IPS-18a (cell line): ENCODE data around the gene PCDH15.

Source experiments
- H3K27ac ChIP-seq: one replicate; pipeline ENCODE4 v1.5.1; 2013; ENCODE audit warnings: low read length
- H3K27me3 ChIP-seq: one replicate; pipeline ENCODE4 v1.6.1; 2013; ENCODE audit warnings: mild to moderate bottlenecking, low read length; ENCODE audit not compliant: control insufficient read depth, insufficient read depth
- H3K36me3 ChIP-seq: one replicate; pipeline ENCODE4 v1.6.1; 2013; ENCODE audit warnings: low read depth, low read length; ENCODE audit not compliant: control insufficient read depth
- H3K4me1 ChIP-seq: one replicate; pipeline ENCODE4 v1.6.1; 2013; ENCODE audit warnings: low read depth, low read length; ENCODE audit not compliant: control insufficient read depth
- H3K4me3 ChIP-seq: one replicate; pipeline ENCODE4 v1.5.1; 2013; ENCODE audit warnings: low read length
- H3K9ac ChIP-seq: one replicate; pipeline ENCODE4 v1.6.1; 2013; ENCODE audit warnings: mild to moderate bottlenecking, low read length, moderate library complexity
- H3K9me3 ChIP-seq: one replicate; pipeline ENCODE4 v1.6.1; 2013; ENCODE audit warnings: low read depth, low read length; ENCODE audit not compliant: control insufficient read depth

Gene PCDH15

DNA sequence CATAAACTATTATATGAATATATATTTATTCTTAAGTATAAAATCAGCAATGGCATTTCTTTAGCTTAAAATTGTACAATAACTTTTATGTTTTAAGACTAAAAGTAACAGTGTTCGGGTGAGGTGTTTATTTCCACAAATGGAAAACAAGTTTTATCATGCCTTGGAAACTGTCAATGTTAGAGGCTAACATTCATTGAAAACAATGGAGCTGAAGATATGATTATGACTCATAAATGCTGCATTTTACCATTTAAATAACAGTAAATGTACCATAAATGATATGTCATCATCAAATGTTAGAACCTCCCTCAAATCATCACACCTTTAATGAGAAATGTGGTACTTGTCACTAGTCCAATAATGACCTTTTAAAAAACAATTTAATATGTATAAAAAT is 897.3 kb downstream of the PCDH15 start:
- no peak overlapping the region for H3K27ac ChIP-seq
- H3K4me3 ChIP-seq, result no peak overlapping the region
- H3K9ac ChIP-seq, result no peak overlapping the region
- no peaks in the 10 kb centered on the region for H3K9me3 ChIP-seq
- H3K36me3 ChIP-seq, result no peaks in the 10 kb centered on the region
- H3K27me3 ChIP-seq, result no peaks in the 10 kb centered on the region
- peaks cover 3% of the 10 kb centered on the region for H3K4me1 ChIP-seq

DNA sequence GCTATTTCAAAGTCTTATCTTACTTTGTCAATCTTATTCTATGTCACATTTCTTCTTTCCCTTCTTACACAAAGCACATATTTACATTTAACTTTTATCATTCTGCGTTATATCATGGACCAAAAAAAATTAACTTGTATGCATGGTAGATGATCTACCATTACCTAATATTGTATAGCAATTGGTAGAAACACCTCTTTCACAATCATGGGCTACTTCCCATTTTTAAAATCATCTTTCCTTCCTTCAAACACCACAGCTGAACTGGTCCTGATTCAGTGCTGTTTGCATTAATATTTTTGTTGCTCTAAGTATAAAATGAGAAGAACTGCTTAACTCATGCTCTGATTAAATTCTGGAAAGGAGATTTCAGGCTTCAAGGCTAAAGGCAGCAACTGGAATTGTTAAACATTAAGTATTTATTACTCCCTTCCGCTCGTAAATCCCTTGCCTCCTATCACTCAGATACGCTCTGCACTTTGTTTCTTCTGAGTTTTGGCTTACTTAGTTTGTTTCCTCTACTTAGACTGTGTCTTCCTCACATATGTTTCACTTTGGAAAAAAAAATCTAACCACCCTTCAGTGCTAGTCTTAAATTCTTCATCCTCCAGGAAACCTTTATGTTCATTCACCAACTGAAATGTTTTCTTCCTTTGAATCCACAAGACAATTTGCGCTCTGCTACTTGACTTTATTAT is 901.4 kb downstream of the PCDH15 start:
- no peaks in the 10 kb centered on the region for H3K27me3 ChIP-seq
- H3K4me3 ChIP-seq, result no peak overlapping the region
- H3K9me3 ChIP-seq, result no peaks in the 10 kb centered on the region
- no peaks in the 10 kb centered on the region for H3K36me3 ChIP-seq
- H3K4me1 ChIP-seq, result peaks cover 3% of the 10 kb centered on the region
- no peak overlapping the region for H3K9ac ChIP-seq
- no peak overlapping the region for H3K27ac ChIP-seq

- Histone ChIP-seq H3K36me3 (no peaks in the 10 kb centered on the region), H3K27ac (no peak overlapping the region), H3K4me1 (peaks cover 3% of the 10 kb centered on the region), H3K9me3 (no peaks in the 10 kb centered on the region), H3K9ac (no peak overlapping the region), H3K4me3 (no peak overlapping the region), H3K27me3 (no peaks in the 10 kb centered on the region)
Observed at GRCh38 chr10:53898532-53898931, 902.5 kb downstream of the PCDH15 start.

- Histone ChIP-seq H3K36me3 (no peaks in the 10 kb centered on the region), H3K9me3 (no peaks in the 10 kb centered on the region), H3K9ac (no peak overlapping the region), H3K27me3 (no peaks in the 10 kb centered on the region), H3K27ac (no peak overlapping the region), H3K4me3 (no peak overlapping the region), H3K4me1 (no peaks in the 10 kb centered on the region)
Observed at GRCh38 chr10:53894145-53894544, 906.9 kb downstream of the PCDH15 start.

DNA sequence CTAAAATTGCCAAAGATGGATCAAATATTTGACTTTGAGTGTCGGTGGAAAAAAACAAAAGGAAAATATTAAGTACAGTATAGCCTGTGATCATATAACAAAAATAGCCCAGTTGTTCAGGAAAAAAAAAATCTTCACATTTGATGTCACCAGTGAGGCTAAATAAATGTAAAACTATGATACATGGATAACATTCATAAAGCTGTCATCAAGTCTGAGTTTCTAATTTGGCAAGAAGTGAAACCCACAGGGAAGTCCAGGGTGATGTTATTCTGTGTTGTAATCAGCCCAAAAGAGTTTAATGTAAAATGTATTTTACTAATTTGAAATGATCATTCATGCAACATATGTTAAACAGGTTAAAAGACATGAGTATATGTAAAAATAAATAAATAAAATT is 908.0 kb downstream of the PCDH15 start:
- H3K27me3 ChIP-seq, result no peaks in the 10 kb centered on the region

DNA sequence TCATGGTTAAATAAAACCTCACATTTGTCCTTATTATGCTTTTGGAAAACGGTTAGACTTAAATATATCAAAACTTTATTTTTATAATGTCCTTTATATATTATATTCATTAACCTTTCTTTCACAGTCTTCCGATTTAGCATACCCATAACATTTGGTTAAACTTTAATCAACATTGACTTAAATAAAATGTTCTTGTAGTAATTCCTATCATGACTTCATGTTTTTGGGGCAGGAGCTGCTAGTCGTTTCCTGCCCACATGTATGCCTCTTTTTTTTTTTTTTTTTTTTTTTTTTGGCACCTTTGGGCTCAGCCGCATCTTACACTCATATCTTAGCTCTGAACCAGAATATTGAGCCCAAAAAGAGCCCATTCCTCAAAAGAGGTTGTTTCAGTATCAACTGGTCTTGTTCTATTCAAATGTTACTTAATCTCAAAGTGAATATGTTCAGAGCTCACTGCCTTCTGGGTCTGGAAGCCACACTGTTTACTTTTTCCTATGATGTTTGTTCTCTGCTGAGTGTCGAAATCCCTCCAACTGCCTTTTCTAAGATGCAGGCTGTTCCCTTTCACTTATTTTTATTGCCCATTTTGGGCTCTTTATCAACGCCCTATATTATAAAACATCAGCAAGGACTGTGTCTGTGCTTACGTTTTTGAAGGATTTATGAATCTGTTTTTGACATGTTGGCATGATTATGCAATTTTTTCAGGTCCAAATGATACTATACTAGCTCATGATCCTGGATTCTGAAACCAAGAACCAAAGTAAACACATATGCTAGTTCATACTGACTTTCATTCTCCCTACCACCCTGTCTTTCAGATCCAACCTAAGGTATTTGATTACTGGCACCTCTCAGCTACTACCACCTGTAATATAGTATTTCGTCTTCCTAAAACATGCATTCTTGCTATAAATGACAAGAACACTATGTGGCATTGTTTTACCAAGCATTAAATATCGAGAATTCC is 914.4 kb downstream of the PCDH15 start:
- H3K27ac ChIP-seq, result no peak overlapping the region
- H3K4me3 ChIP-seq, result no peak overlapping the region
- H3K36me3 ChIP-seq, result no peaks in the 10 kb centered on the region

More for the DNA sequence above, 908.0 kb downstream of the PCDH15 start:
- Histone ChIP-seq H3K27ac (no peak overlapping the region), H3K4me3 (no peak overlapping the region), H3K4me1 (no peaks in the 10 kb centered on the region), H3K9ac (no peak overlapping the region), H3K36me3 (no peaks in the 10 kb centered on the region), H3K9me3 (no peaks in the 10 kb centered on the region)

DNA sequence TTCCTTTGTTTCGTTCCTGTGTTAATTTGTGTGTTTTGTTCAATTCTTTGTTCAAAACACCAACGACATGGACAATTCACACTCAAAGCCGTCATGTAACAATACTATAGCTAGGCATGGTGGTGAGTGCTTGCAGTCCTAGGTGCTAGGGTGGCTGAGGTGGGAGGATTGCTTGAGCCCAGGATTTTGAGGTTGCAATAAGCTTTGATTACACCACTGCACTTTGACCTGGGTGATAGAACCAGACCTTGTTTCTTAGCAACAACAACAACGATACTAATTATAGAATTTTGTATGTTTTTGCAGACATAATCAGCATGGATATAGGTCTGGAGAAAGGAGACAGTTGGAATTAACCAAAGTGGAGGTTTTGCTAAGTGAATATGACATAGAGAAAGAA is 936.2 kb downstream of the PCDH15 start:
- no peaks in the 10 kb centered on the region for H3K27me3 ChIP-seq
- no peaks in the 10 kb centered on the region for H3K9me3 ChIP-seq
- no peak overlapping the region for H3K27ac ChIP-seq
- H3K9ac ChIP-seq, result no peak overlapping the region
- no peak overlapping the region for H3K4me3 ChIP-seq
- no peaks in the 10 kb centered on the region for H3K36me3 ChIP-seq
- H3K4me1 ChIP-seq, result no peaks in the 10 kb centered on the region

More for the DNA sequence above, 914.4 kb downstream of the PCDH15 start:
- H3K27me3 ChIP-seq, result no peaks in the 10 kb centered on the region
- H3K9ac ChIP-seq, result no peak overlapping the region
- H3K4me1 ChIP-seq, result no peaks in the 10 kb centered on the region
- H3K9me3 ChIP-seq, result no peaks in the 10 kb centered on the region

DNA sequence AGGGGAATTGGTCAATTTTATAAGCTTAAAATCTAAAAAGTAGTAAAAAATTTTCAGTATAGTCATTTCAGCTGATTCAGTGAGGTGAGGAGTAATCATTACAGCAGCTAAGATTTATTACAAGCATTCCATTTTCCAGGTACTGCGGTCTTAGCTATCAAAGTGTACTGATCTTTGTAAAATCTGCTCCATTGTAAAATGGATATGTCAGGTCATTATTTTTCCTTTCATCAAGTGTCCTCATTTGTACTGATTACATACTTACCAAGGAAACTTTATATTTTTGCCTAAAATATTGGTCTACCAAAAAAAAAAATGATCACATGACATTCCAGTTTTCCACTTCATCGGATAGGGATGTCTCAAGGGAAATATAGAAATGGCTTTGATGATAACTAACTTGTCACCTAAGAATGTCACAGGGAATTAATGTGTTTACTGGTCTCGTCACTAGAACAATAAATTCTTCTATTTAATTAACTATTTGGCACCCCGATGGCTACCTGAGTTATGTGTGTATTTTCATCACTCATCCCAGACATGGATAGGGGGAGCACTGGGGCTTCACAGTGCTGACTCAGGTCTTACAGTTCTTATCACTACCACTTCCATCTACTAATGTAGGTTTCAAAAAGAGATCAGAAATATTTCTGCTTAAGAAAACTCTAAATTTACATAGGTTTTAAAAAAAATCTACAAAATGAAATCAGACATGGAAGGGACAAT is 948.4 kb downstream of the PCDH15 start:
- Histone ChIP-seq H3K9ac (no peak overlapping the region), H3K4me1 (no peaks in the 10 kb centered on the region), H3K4me3 (no peak overlapping the region), H3K36me3 (no peaks in the 10 kb centered on the region), H3K9me3 (no peaks in the 10 kb centered on the region), H3K27me3 (no peaks in the 10 kb centered on the region), H3K27ac (no peak overlapping the region)

GRCh38 chr10:53846809-53847208 is 954.2 kb downstream of the PCDH15 start:
- Histone ChIP-seq H3K9me3 (no peaks in the 10 kb centered on the region), H3K27ac (no peak overlapping the region), H3K4me3 (no peak overlapping the region), H3K4me1 (peaks cover 3% of the 10 kb centered on the region), H3K9ac (no peak overlapping the region), H3K36me3 (no peaks in the 10 kb centered on the region), H3K27me3 (no peaks in the 10 kb centered on the region)

GRCh38 chr10:53843736-53844362 is 957.2 kb downstream of the PCDH15 start:
- Histone ChIP-seq H3K9ac (no peak overlapping the region), H3K9me3 (no peaks in the 10 kb centered on the region), H3K36me3 (no peaks in the 10 kb centered on the region), H3K4me1 (peaks cover 3% of the 10 kb centered on the region), H3K27me3 (no peaks in the 10 kb centered on the region), H3K27ac (no peak overlapping the region), H3K4me3 (no peak overlapping the region)
